HG02973 (cell line): ENCODE results near the gene CNTN4.

ENCODE experiments used
- ATAC-seq: cut with Tn5 transposase; IDR thresholded peaks from one replicate; pipeline ENCODE4 v1.9.1; 2021; ENCODE audit warnings: moderate library complexity; ENCODE audit not compliant: unreplicated experiment

The CNTN4 gene

DNA sequence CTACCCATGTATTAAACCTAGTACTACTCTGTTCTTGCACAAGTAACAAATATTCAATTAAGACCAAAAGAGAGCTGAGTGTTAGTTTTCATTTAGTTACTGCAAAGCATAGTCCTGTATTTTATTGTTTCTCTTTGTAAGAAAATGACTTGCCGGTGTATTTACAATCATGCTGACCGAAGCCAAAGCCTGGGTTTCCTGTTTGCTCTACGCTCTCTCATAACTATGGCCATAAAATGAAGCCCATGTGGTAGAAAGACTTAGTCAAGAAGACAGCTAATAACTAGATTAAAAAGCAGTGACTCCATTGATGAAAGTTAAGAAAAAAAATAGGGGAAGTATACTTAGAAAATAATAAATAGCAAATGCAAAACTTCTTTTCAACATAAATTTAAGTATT is 479.9 kb downstream of the CNTN4 start:
- no peak for ATAC-seq

DNA sequence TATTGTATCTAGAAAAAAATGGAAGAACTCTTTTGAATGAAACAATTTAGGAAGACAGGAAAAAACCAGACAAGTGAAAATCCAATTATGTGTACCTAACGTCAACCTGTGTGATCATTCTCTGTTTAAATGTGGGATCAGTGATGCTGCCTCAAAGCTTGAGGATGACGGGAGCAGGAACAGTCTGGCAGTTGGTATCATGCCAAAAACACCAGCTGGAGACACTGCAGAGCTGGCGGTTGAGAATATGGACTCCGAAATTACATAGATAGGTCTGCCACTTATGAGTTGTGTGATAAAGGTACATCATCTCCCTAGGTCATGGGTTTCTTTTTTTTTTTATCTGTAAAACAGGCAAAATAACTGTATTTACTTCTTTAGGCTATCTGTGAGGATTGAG is 480.5 kb downstream of the CNTN4 start:
- ATAC-seq, result no peak

DNA sequence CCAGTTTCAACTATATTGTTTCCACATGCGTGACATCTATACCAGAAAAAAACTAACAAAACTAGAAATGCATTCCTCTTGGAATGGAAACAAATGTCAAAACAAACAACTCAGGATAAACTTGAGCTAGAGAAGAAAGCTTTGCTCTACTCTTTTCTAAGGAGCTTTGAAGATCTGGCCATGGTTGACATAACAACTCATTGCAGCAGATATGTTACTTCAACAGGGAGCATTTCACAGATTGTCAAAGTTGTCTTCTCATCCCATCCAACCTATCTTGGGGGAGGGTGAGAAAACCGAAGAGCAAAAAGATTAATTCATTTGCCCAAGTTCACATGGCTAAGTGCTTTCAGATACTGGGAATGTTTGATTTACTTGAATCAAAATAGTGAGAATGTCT is 484.4 kb downstream of the CNTN4 start:
- no peak for ATAC-seq

DNA sequence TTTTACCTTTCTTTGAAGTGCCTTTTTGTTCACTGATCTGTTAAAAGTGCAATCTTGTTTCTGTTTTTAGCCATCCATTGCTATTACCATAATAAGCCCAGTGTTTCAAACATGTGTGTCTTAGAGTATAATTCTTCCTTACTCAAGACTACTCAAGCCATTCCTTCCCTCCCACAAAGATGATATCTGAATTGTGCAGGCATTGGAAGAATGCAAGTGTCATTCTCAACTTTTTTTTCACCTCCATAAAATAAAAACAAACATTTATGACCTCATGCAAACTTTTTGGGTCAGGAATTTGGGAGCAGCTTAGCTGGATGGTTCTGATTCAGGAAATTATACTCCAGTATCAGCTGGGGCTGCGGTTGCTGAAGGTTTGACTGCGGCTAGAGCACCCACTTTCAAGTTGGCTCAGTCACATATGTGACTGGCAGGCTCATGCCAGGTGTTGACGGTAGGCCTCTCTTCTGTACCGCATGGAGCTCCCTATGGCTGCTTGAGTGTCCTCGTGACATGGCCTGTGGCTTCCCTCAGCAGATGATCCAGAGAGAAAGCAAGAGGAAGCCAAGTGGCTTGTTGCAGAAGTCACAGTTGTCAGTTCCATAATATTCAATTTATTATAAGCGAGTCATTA is 490.8 kb downstream of the CNTN4 start:
- no peak for ATAC-seq

DNA sequence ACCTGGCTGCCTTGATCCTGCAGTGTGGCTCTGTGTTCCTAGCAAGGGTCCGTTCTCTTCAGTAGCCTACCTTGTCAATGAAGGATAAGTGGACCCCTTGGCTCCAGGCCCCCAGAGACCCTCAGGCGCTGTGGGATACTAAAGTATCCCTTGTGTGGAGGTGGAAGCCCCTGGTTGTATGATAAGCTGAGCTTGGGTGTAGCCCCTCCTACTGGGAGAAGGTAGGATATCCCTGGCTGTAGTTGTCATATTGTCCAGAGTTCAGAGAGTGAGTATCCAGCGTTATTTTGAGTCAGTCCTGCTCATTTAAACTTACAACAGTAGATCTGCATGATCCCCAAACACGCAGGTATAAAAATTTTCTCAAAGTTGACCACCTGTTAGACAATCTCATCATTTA is 496.8 kb downstream of the CNTN4 start:
- ATAC-seq, result no peak

DNA sequence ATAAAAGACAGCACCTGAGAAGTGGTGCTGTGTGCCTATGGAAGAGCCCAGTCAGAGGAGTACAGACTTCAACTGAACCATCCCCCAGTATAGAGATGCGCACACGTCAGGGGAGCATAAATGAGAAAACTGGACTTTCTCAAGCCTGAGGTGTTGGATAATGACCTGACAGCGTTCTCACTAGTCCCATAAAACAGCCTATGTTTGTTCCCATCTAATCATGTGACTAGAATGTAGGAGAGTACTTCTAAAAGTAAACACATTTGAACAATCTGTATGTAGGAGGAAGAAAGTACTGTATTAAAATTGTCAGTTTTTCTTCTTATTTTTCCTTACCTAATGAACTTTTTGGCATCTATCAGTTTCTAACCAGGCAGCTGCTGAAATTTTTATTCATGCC is 498.9 kb downstream of the CNTN4 start:
- no peak for ATAC-seq

DNA sequence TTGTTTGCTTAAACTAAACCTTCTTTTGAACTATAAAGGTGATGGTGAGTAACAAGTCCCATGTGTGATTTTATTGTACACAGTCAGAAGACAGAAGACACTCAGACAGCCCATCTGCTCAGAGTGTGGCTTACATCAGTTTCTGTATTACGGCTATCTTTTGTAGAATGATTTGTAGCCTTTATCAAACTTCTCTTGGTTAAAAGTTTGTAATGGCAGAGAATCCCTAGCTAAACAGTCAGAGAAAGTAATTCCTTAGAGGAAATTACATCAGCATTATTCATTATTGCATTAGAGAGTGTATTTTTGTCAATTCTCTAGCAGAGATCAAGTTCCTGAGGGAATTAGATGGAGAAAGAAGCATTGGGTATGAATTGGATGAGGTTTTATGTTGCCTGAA is 500.8 kb downstream of the CNTN4 start:
- ATAC-seq, result no peak

DNA sequence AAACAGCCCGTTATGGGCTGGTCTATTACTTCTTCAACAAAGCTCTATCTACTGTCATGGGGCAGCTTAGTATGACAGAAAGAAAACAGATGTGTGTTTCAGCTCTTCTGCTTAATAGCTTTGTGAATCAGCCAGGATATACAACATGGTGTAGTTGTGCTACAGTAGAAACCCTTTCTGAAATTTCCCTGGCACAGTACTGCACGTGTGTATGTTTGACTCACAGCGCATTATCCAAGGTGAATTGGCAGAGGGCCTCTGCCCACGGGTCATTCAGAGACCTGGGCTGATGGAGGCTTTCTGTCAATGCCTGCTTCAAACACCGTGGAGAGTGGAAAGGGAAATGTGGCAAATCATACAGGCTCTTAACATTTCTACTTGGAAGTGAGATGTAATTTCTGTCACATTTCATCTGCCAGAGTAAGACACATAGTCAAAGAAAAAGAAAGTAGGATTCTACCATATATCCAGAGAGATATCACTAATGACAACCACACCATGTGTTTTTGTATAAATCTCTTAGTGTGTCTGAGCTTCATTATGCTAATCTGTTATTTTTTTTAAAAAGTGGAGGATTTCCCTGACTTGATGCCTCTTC is 505.1 kb downstream of the CNTN4 start:
- no peak for ATAC-seq

DNA sequence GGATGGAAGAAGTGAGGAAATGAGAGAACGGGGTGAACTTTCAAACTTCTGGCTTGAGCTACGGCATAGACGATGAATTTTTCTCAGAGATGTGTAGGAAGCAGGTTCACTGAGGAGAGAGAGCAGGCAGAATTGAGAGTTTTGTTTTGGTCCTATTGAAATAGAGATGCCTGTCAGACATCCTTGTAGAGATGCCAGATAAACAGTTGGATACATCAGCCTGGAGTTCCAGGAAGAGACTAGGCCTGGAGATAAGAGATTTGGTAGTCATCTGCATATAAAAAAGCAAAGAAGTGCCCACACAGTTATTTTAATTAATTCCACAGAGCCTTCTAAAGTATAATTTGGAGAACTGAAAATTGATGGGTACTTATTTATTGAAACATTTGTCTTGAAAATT is 515.9 kb downstream of the CNTN4 start:
- no peak for ATAC-seq

DNA sequence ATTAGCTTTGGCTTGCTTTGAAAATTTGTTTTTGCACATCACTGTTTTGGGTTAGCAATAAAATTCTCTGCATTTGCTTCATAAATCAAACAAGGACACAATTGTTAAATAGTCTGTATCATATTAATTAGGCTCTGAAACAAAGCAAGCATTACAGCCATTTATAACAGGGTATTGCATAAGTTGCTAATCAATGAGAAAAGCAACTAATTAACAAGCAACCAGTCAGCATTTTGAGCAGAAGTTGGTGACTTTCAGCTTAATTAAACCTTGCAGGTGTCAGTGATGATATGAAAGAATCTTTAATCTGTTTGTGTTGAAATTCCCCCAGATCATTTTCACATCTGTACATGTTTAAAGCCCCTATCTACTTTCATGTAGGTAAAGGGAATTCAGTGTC is 516.4 kb downstream of the CNTN4 start:
- ATAC-seq, result no peak

DNA sequence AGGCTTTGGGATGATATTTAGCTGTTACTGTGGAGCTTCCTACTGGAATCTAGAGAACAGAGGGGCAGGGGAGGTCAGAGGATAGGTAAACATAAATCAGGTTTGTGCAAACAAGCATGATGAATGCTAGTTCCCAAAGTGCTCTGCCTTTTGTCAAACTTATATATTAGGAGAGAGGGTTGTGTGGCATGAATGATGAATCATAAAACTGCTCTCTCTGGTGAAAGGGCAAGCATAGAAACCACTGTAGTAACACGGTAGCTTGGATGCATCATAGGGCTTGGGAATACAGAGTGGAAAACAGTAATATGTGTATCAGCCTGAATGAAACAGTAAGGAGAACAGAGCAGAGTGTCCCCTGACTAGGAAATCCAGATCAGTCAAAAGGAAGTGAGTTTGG is 524.8 kb downstream of the CNTN4 start:
- no peak for ATAC-seq

DNA sequence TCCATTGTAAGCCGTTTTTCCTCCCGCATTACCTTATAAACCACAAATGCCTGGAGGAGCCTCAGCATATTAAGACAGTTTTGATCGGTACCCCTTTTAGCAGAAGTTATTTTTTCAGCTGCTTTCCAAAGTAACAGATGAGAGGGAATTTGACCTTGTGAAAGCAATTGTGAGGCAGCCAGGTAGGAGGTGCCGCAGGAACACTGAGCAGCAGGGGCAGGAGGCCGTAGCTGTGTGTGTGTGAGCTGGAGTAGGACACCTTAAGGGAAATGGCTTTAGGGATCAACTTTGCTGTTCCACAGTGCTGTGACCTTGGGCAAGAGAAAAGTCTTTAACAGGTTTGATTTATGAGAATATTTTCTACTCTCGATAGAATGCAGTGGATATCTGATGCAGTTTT is 529.5 kb downstream of the CNTN4 start:
- no peak for ATAC-seq

DNA sequence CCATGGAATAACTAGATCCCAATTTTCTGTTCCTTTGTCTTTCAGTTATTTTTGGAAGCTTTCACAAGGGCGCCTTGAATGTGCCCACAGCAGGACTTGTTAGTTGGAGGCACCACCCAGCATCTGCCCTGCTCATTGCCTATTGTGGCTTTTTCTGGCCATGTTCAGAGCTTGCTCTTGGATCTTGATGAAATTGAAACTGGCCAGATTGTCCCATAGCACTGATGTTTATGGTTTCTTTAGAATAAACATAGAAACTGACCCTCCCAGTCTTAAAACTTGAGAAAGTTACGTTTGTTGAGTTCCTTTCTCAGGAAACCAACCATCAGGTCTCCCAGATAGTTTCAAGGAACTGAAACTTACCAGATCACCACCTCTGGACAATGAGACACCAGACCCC is 536.8 kb downstream of the CNTN4 start:
- no peak for ATAC-seq

DNA sequence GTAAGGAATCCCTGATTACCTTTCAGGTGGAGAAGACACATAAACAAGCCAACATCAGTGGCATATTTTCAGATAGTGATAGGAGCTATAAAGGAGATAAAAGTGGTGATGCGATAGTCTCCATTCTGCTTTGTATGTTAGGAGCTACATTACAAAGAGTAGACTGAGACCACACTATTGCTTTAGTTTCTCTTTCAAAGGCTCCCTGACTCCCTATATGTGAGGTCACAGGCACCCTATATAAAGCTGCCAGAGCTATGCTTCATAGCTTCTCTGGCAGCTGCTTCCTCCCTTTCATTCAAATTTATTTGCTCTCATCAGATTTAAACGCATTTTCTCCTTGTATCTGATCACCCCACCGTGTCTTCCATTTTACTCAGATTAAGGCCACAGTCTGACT is 544.9 kb downstream of the CNTN4 start:
- ATAC-seq, result no peak

DNA sequence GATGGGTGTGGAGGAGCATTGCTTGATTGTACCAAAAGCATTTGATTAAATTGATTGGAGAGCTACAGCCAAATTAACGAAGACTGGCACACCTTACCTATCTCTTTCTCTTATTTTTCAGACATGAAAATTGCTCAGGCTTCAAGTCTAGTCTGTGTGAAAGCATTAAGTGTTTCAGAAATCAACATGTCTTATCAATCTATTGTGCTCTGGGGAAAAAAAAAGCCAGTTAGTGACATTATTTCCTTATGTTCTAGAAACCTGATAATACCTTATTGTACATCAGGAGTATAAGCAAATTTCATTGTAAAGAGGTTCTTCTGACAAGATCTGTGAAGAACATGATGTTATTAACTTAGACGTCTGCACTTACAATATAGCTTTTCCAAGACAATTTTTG is 546.3 kb downstream of the CNTN4 start:
- no peak for ATAC-seq

DNA sequence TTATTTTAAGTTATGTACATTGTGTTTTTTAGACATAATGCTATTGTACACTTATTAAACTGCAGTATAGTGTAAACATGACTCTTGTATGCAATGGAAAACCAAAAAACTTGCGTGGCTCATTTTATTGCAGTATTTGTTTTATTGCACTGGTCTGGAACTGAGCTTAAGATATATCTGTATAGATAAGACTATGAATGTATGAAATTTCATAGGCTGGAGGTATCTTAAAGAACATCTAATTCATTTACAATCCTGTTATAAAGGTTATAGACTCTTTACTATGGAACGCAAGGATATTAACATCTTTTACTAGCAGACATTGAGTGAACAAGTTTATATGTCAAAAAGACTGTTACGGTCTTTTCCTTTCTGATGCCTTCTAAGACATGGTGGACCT is 552.1 kb downstream of the CNTN4 start:
- no peak for ATAC-seq

DNA sequence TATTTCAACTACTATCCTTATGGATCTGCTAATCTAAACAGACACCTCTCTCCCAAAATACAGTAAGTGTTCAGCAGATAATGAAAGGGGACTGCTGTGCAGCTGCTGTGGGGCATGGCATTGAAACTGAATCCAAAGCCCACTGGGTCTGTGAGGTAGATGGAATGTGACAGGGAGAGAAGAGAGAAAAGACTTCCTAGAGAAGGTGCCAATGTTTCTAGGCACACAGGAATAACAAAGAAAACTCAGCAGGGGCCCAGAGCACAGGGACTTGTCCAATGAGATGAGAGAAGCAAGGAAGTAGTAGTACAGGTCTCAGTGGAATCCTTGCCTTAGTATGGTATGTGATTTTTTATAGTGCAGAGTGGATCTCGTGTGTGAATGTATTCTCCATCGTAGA is 553.7 kb downstream of the CNTN4 start:
- no peak for ATAC-seq

DNA sequence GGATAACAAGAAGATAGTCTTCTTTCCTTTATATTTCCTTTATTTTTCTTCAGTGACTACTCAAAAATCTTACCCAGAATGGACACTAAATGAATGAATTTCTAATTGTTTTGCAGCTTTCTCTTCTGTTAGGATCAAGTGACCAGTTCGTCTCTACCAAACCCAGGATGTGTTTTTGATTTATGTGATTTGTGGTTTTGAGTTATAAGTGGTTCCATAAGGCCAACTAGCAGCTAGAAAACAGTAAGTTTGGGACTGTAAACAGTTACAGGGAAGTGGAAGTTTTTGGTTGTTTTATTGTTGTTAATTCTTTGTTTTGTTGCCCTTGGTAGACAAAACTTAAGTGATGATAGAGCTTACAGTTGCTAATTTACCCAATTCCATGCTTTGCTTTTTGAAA is 555.0 kb downstream of the CNTN4 start:
- ATAC-seq, result no peak

DNA sequence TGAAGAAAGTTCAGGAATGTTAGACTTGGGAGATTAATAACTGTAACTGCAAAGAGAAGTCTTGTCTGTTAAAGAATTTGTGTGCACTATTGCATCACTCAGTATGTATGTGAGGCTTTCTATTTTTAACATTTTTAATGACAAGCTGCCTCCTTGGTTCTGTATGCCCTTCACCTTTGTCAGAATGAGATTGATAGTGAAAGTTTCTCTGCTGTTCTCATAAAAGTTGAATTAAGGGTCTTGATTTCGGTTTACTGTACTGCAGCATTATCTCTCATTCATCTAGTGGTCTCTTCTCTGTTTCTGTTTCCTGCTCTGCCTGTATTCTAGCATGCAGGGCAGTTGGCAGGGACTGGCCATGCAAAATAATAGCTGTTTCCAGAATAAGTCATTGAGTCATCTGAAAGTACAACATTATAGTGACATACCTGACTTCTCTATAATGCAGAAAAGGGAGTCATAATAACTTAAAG is 556.6 kb downstream of the CNTN4 start:
- ATAC-seq, result no peak

DNA sequence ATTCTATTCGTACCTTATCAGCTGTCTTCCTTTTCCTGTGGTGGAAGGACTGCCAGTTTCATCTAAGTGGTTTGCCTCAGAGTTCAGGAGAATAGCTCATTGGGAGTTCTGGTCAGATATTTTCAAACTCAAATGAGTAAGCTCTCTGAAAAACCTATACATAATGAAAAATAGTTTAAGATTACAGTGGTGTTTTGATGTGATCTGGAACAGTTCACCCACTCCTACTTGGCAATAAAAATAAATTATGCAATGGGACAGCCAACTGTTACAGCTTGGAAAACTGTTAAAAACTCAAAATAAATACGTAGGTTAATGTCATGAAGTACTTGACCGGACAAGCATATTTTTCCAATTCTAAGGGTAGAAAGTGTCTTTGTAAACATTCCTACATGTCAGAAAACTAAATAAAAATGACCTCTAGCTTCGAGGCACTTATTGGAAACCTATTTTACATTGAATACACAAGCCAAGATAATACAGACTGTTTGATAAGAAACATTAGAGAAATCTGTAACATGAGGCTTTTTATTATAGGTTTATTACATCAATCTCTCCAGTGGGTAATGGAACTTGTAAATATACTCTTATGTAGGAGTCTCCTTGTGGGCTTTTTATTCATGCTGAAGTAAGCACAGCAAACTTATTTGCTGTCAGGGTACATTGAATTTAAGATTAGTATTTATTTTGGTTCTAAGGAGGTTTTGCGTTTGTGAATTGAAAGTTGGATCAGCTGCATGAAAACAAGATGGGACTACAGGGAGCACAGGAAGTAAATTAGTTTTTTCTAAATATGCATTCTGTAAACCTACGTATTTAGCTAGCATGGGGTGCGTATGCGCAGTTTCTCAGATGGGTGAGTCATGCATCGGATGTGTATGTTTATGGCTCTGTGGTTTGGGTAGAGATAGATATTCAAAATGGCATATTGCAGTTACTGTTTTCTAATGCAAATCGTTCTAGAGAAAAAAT is 558.4 kb downstream of the CNTN4 start:
- ATAC-seq, result no peak

DNA sequence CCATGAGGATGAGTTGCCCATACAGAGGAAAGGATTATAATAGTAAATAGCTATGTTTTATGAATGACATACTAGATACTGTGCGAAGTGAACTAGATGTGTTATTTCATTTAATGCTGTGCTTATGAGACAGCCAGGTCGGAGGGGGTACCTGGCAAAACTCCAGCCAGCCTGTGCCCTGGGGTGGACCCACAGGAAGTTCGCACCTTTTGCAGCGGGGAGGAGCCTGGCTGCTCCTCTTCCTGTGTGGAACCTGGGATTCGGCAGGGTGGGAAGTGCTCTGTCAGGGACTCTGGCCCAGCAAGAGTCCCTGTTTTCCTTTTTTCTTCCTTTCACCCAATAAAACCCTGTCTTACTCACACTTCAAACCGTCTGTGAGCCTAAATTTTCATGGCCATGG is 559.3 kb downstream of the CNTN4 start:
- no peak for ATAC-seq

DNA sequence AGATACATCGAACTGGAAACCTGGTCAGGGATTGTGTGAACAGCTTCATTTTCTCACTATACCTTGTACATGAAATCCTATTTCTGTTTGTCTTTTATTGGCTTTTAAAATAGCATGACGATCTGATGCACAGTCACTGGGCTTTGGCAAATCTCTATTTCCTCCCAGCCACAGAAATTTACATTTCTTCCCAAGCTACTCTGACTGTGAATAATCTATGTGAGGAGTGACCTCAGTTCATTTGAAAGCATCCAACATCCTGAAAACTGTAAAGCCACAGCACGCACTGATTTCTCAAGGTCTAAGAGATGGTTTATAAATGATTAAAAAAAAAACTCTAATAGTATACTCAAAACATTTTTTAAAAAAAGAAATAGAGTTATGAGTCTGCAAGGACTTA is 561.2 kb downstream of the CNTN4 start:
- ATAC-seq, result no peak
